ENCODE data around the gene FGFBP1. TPM values are rescaled to one million over a fixed set of nuclear protein-coding genes. Genes with fewer than 3 reads are reported as not detected.

Gene FGFBP1
- not detected in 2 replicates for total RNA-seq

GRCh38 chr4:15938640-15939039, at the start of gene FGFBP1:
Gene FGFBP1 (minus strand): TSS chr4:15938740. CDS start chr4:15936632, 2,108 bp downstream.

DNA sequence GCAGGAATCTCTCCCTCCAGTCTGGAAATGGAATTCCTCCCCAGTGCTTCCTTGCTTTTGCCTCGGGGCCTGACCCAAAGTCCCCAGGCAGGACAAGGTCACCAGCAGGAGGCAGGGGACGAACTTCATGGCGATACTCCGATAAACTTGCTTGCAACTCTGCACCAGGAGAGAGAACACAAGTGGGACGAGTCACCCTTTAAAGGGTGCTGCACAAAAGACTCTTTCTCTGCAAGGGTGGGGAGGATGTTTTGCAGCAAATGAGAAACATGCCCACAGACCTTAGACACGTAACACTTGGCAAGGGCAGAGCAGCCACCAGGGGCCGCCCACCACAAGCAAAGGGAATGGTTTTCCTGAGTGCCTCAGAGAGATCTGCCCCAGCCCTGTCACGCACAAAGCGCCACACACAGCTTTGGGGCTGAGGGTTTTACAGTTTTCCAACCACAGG, 24.5 kb upstream of the FGFBP1 start, which contains the start of gene FGFBP2:
TSS of gene FGFBP2 (minus strand) at position 175 of the 451 bp plus-strand sequence. CDS start at position 129, 46 bp downstream.

Other genes starting within 250 kb of the FGFBP1 start
- 15.4 and 19.7 TPM in 2 replicates for gene BST1, start 235.7 kb downstream of the FGFBP1 start, total RNA-seq
- gene CD38, start 160.4 kb downstream of the FGFBP1 start, total RNA-seq = under 0.01 TPM in 2 replicates
- not detected in 2 replicates for gene FGFBP2, start 24.4 kb upstream of the FGFBP1 start, total RNA-seq
- 0.12 TPM in 1 of 2 replicates, not detected in the other for gene PROM1, start 145.3 kb upstream of the FGFBP1 start, total RNA-seq

All from aortic smooth muscle cell (primary cell).